HS-27A (cell line): ENCODE results near the gene TAS1R1.

Source experiments
- DNase-seq: peaks from one replicate; pipeline ENCODE4 v3.0.0-alpha.2; 2012; ENCODE audit warnings: low read depth, missing footprints

TAS1R1 gene

GRCh38 chr1:6612641-6613360 is 57.7 kb downstream of the TAS1R1 start:
- peak; percentile 40 for DNase-seq

- peak; percentile 95 for DNase-seq
Measured at GRCh38 chr1:6613361-6614018, 58.4 kb downstream of the TAS1R1 start, which contains the start of gene PHF13. TSS of gene PHF13 (plus strand) at chr1:6613731. CDS start at chr1:6614067, 336 bp downstream.

DNA sequence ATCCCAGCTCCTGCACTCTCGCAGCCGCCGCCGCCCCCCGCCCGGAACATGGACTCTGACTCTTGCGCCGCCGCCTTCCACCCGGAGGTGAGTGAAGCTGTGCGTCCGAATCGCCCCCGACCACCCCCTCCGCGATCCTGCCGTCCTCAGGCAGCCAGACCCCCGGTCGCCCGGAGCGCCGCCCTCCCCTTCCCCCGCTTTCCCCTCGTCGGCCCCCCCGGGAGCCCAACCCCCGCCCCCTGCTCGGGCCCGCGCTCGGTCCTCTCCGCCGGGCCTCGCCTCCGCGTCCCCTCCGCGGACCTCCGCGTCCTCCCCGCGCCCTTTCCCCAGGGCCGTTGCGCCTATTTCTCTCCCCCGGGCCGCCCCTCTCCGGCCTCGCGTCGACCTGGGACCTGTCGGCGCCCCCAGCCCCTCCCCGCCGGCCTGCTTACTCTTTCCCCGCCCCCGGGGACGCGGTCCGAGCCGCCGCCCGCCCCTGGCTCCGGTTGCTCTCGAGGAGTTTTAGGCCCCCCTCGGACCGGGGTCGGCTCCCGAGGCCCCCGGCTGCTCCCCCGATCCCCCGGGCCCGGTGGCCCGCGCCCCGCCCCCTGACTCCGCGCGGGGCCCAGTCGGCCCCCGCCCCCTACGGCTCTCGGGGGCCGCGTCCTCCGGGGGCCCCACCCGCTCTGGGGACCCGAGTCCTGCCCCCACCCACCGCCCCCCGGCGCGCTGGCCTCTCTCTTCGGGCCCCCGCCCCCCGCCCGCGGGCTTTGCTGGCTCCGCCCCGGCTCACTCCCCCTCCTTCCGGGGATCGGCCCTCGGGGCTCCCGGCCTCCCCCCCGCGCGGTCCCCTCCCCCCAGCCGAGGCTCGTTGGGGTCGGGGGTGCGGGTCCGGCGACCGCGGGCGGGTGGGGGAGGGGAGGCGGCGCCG is 59.2 kb downstream of the TAS1R1 start:
- DNase-seq, result no peak

GRCh38 chr1:6614929-6615785 is 60.0 kb downstream of the TAS1R1 start:
- no peak for DNase-seq

- DNase-seq, result no peak
Measured at GRCh38 chr1:6619045-6619444, 63.9 kb downstream of the TAS1R1 start.

DNA sequence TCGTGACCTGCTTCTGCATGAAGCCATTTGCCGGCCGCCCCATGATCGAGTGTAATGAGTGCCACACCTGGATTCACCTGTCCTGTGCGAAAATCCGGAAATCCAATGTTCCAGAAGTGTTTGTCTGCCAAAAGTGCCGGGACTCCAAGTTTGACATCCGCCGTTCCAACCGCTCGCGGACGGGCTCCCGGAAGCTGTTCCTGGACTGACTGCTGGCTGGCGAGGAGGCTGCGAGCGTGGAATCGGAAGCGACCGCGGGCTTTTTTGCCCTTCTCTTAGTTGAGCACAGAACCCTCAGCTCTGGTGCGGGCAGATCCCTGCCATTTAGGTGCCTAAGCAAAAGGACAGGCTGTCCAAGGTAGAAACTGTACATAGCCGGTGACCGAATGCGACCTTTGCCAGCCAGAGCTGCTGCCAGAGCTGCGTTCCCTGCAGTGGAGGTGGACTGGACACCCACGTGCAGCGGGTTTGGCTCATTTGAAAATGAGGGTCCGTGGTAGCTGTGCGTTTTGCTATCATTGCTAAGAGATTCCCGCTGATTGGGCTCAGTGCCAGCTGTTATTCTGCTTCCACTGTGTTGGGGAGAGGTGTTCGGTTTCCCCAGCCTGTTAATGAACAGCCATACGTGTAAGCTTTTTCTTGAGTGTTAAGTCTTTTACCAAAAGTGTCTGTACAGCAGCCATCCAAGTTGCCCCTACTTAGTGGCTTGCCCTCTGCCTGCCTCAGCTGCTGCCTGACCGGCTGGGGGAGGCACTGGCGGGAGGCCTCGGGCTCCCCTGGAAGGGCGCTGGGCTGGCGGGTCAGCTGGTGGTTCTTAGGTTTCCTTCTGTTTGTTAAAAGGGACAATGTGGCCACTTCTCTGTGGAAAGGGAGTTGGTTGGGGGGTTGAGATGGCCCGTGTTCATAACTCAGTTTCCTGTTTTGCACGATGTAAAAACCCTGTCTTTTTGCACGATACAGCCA is 66.6 kb downstream of the TAS1R1 start:
- no peak for DNase-seq

DNA sequence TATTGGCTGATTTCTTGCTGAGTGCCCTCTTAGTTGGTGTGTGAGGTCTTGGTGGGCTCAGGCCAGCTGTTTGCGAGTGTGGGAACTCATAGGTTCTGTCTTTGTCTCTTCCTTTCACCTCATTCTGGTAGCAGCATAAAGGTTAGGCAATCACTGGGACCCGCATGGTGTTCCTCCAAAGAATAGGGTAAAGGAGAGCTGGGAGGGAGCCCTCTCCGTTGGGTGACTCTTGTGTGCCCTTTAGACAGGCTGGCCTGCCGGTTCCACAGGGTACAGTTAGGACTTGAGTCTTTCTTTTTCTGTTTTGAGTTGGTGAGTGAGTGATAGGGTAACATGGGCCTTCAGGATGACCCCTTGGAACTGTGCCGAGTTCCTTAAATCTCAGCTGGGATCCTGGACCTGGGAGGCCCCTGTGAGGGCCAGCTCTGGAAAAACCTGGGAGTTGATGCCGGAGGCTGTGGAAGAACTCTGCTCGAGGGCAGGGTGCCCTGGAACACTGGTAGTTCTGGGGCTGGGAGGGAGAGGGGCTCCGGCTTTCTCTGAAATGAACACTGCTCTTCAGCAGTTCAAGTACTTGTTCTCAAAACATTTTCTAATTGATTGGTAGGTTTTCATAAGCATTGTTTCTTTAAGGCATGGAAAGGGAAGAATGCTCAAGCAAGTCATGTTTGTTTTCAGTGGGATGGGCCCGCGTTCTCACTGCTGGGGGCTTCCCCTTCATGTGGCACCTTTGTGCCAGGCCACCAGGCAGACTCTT is 67.5 kb downstream of the TAS1R1 start:
- DNase-seq, result no peak

DNA sequence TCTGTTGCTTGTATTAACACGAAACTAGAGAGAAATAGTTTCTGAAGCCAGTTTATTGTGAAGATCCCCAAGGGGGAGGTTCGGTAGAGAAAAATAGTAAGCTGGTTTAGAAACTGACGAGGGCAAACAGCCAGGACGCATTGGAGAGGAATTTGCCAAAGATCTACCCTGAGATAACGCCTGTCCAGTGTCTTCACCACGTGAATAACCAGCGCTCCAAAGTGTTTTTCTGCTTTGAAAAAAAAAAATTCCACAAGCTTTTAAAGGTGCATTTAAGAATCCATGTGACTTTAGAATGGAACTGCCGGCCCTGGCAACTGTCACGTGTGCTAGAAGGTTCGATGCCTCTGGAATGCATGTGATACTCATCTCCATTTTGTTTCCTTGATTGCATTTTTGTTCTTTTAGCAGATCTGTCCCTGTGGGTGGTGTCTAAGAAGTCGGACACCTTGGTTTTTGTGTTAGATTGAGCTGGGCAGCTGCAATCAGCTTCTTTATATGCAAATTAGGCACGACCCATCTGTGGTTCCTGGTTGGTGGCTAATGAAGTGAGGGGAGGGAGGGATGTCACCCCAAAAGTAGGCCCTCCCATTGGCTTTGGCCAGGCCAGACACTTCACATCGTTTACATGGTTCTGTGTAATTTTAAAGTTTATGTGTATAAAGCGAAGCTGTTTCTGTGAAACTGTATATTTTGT is 68.3 kb downstream of the TAS1R1 start:
- no peak for DNase-seq

- DNase-seq, result peak; percentile 43
Measured at GRCh38 chr1:6624710-6625583, 69.8 kb downstream of the TAS1R1 start, which contains the start of gene THAP3. TSS of gene THAP3 (plus strand) at chr1:6624868. CDS start at chr1:6625219, 351 bp downstream.

GRCh38 chr1:6625584-6626149 is 70.6 kb downstream of the TAS1R1 start:
- no peak for DNase-seq

GRCh38 chr1:6627031-6627430 is 71.9 kb downstream of the TAS1R1 start:
- no peak for DNase-seq

DNA sequence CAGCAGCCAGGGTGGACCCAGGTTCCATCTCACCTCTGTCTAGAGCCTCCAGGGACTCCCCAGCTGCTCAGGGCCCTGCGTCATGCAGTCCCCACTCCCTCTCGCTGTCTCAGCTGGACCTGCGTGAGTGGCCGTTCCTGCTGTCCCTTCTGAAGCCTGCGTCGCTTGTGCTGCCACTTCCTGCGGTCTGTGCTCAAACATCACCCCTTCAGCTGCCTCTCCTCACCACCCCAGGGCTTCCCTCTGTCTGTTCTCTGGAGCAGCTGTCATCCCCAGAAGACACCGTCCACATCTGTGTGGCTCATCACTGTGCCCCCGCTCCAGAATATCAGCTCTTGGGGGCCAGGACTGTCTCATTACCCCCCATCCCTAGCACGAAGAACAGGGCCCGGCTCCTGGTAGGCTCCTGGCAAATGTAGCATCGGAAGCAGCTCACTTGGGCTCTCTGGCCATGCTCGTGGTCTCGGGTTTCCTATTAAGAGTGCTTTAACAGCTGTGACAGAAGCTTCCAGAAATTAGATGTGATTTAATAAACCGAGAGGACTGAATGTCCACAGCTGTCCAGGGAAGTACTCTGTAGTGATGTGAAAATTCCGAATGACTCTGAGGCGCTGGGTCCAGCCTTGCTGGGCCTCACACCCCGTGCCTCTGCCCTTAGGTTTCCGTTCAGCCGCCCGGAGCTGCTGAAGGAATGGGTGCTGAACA is 72.9 kb downstream of the TAS1R1 start:
- no peak for DNase-seq

DNA sequence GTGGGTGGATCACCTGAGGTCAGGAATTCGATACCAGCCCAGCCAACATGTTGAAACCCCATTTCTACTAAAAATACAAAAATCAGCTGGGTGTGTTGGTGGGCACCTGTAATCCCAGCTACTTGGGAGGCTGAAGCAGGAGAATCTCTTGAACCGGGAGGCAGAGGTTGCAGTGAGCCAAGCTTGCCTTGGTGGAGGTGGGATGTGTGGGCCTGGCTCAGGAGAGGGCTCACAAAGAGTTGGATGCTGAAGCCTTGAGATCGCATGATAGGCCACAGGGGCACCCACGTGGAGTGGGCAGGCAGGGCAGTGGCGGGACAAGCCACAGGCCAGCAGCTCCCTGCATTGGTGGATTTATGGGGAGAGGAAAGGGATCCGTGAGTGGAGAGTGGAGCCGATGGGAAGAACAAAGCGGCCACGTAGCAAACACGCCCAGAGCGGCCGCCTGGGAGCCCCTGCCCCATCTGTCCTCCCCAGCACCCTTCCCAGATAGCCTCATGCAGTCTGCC is 73.9 kb downstream of the TAS1R1 start:
- DNase-seq, result no peak
